Measurements from ENCODE around the gene OBSCN. TPM values are rescaled to one million over a fixed set of nuclear protein-coding genes. Genes with fewer than 3 reads are reported as not detected.

OBSCN gene
- total RNA-seq, 1 donor from 2014 or later: 5.1 TPM

- H3K4me3 Mint-ChIP-seq: no peak overlapping the region
Observed at GRCh38 chr1:228329887-228330286, 122.0 kb downstream of the OBSCN start.

GRCh38 chr1:228332797-228333738 lies 125.2 kb downstream of the OBSCN start:
- Histone ChIP-seq H3K4me1 (no peaks in the 10 kb centered on the region), H3K9ac (no peak overlapping the region), H3K27me3 (no peaks in the 10 kb centered on the region), H3K4me3 (no peak overlapping the region), H3K27ac (no peak overlapping the region), H3F3A (ENCODE audit: low read depth) (no peaks in the 10 kb centered on the region), H3K36me3 (no peaks in the 10 kb centered on the region), H2AFZ (replicated peaks) (no peak overlapping the region), H3K9me3 (ENCODE audit: low read depth) (no peaks in the 10 kb centered on the region), H3K4me2 (no peak overlapping the region), H4K20me1 (ENCODE audit: low read depth) (no peaks in the 10 kb centered on the region), H3K79me2 (ENCODE audit: low read depth) (no peaks in the 10 kb centered on the region)
- no peak for DNase-seq (ENCODE audit: low spot score)
- peaks cover 5% of the 10 kb centered on the region for H3K4me1 Mint-ChIP-seq
- no peak overlapping the region for H3K27ac Mint-ChIP-seq
- H3K27me3 Mint-ChIP-seq (ENCODE audit: insufficient read depth, low read depth): peaks cover 2% of the 10 kb centered on the region
- no peaks in the 10 kb centered on the region for H3K9me3 Mint-ChIP-seq
- no peak overlapping the region for H3K4me3 Mint-ChIP-seq
- TF ChIP-seq EZH2phosphoT487 (IDR thresholded peaks at IDR 0.05): no peak
- no peaks in the 10 kb centered on the region for H3K36me3 Mint-ChIP-seq

More at GRCh38 chr1:228329887-228330286, 122.0 kb downstream of the OBSCN start:
- H3K36me3 ChIP-seq: no peaks in the 10 kb centered on the region
- no peaks in the 10 kb centered on the region for H3K4me1 ChIP-seq
- H3K36me3 Mint-ChIP-seq: peaks cover 18% of the 10 kb centered on the region
- H4K20me1 ChIP-seq (ENCODE audit: low read depth): no peaks in the 10 kb centered on the region
- no peak for DNase-seq (ENCODE audit: low spot score)
- no peak overlapping the region for H3K27ac ChIP-seq
- H3K27me3 ChIP-seq: no peaks in the 10 kb centered on the region
- H3K4me1 Mint-ChIP-seq: no peaks in the 10 kb centered on the region
- H3K79me2 ChIP-seq (ENCODE audit: low read depth): no peaks in the 10 kb centered on the region
- H3K9me3 ChIP-seq (ENCODE audit: low read depth): no peaks in the 10 kb centered on the region
- H3K27me3 Mint-ChIP-seq (ENCODE audit: insufficient read depth, low read depth): no peaks in the 10 kb centered on the region
- no peak overlapping the region for H3K27ac Mint-ChIP-seq
- H3K4me2 ChIP-seq: no peak overlapping the region
- H2AFZ ChIP-seq (replicated peaks): no peak overlapping the region
- H3F3A ChIP-seq (ENCODE audit: low read depth): no peaks in the 10 kb centered on the region
- H3K9ac ChIP-seq: no peak overlapping the region
- TF ChIP-seq EZH2 (IDR thresholded peaks at IDR 0.05): no peak
- no peak for TF ChIP-seq EZH2phosphoT487 (IDR thresholded peaks at IDR 0.05)
- TF ChIP-seq CTCF (IDR thresholded peaks at IDR 0.05): no peak
- H3K9me3 Mint-ChIP-seq: peaks cover 4% of the 10 kb centered on the region
- no peak overlapping the region for H3K4me3 ChIP-seq

- Histone ChIP-seq H3K27ac (no peak overlapping the region), H3K4me2 (no peak overlapping the region), H3K4me3 (no peak overlapping the region), H3F3A (ENCODE audit: low read depth) (no peaks in the 10 kb centered on the region), H3K9me3 (ENCODE audit: low read depth) (no peaks in the 10 kb centered on the region), H3K9ac (no peak overlapping the region), H4K20me1 (ENCODE audit: low read depth) (no peaks in the 10 kb centered on the region), H3K4me1 (no peaks in the 10 kb centered on the region), H3K27me3 (no peaks in the 10 kb centered on the region), H3K79me2 (ENCODE audit: low read depth) (no peaks in the 10 kb centered on the region), H2AFZ (replicated peaks) (no peak overlapping the region), H3K36me3 (no peaks in the 10 kb centered on the region)
- no peaks in the 10 kb centered on the region for H3K36me3 Mint-ChIP-seq
- peaks cover 5% of the 10 kb centered on the region for H3K4me1 Mint-ChIP-seq
- no peak for DNase-seq (ENCODE audit: low spot score)
- no peak overlapping the region for H3K27ac Mint-ChIP-seq
- no peaks in the 10 kb centered on the region for H3K9me3 Mint-ChIP-seq
- H3K27me3 Mint-ChIP-seq (ENCODE audit: insufficient read depth, low read depth): peaks cover 2% of the 10 kb centered on the region
- H3K4me3 Mint-ChIP-seq: no peak overlapping the region
- no peak for TF ChIP-seq EZH2phosphoT487 (IDR thresholded peaks at IDR 0.05)
- TF ChIP-seq EZH2 (IDR thresholded peaks at IDR 0.05): no peak
- no peak for TF ChIP-seq CTCF (IDR thresholded peaks at IDR 0.05)
Observed at GRCh38 chr1:228333739-228334115, 125.9 kb downstream of the OBSCN start.
